Measurements from ENCODE around the gene LRMDA. TPM values are rescaled to one million over a fixed set of nuclear protein-coding genes. Genes with fewer than 3 reads are reported as not detected.

LRMDA gene
- total and polyA plus RNA-seq, 2 of the 13 experiments (the other 11 are each of a cell fraction or from before 2014, with no cell fraction given), result 13.4 to 22.0 TPM

DNA sequence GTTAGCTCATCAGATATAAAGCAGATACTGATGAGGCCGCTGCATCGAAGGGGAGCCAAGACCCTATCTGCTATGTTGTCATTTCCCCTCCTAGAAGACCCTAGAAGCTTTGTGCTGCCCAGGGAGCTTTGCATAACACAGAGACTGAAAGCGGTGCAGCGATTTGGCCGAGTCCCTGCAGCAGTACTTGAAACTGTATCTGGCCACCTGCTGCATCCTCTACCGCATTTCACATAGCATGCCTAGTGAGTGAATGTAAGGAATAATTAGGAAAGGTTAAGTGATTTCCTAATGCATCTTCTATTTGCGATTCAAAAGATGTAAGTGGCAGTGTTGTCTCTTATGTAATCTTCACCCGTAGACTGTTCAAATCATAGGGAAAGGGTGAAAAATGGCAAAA lies 106.7 kb downstream of the LRMDA start:
- no peak for ATAC-seq

More for the DNA sequence above, 106.7 kb downstream of the LRMDA start:
- no TSS peak for BruUV-seq (replicated peaks)
- POLR2A ChIA-PET, result interaction anchor here (0.8 kb wide), 1 partner anchor 17 kb away, joined by 3 read pairs; no protein-coding TSS in a partner anchor
- no peaks in the 10 kb centered on the region for H4K20me1 ChIP-seq (ENCODE audit: insufficient read depth, low read length)
- no peak overlapping the region for H3K4me3 ChIP-seq (replicated peaks in 1 of 3; ENCODE audit: insufficient read depth in 1 of 3, low read depth in 2 of 3, low read length in 3 of 3)
- CTCF ChIA-PET (ENCODE audit: low intra/inter-chr PET ratio, low total read pairs), result no interaction called here
- no peak overlapping the region for H3K9ac ChIP-seq (ENCODE audit: insufficient read depth, low read depth, low read length)
- H3K9me3 ChIP-seq (ENCODE audit: low read length), result no peaks in the 10 kb centered on the region
- DNase-seq (ENCODE audit: low spot score) (no peak), FAIRE-seq (no peak)
- H2AFZ ChIP-seq (ENCODE audit: low read length), result no peak overlapping the region
- peaks cover 0 to 4% of the 10 kb centered on the region in 2 experiments; a peak in 1 of 5 replicates for H3K36me3 ChIP-seq (replicated peaks in 1 of 2; ENCODE audit: control insufficient read depth in 1 of 2, insufficient read depth in 2 of 2, low read length in 2 of 2)
- no peaks in the 10 kb centered on the region for H3K79me2 ChIP-seq (ENCODE audit: insufficient read depth, low read length)
- no peaks in the 10 kb centered on the region for H3K27me3 ChIP-seq (ENCODE audit: control insufficient read depth in 1 of 2, insufficient read depth in 2 of 2, low read length in 2 of 2)
- in situ Hi-C loops (cut with HindIII; ENCODE audit: extremely low pct_ligation_motif_present, low pct_unique_long_range_greater_than_20kb) (no loop called here), intact Hi-C loops (cut with micrococcal nuclease; ENCODE audit: unreplicated experiment) (no loop called here)
- no peak overlapping the region for H3K4me2 ChIP-seq (ENCODE audit: low read depth, low read length)
- WGBS (ENCODE audit: low lambda C conversion rate), result 98% methylated on average over 6 of the region's 8 CpGs
- H3K4me1 ChIP-seq (ENCODE audit: insufficient read depth, low read length), result peaks cover 33% of the 10 kb centered on the region
- no peak for TF ChIP-seq AGO1 (IDR thresholded peaks at IDR 0.05; ENCODE audit: low read depth, low read length, poor library complexity, severe bottlenecking)
- TF ChIP-seq ZNF17 (CRISPR knock-in tag; IDR thresholded peaks at IDR 0.05), result no peak
- no peak for TF ChIP-seq CBX2 (IDR thresholded peaks at IDR 0.05; ENCODE audit: low read depth, low read length)
- TF ChIP-seq CBX2 (CRISPR knock-in tag; IDR thresholded peaks at IDR 0.05; ENCODE audit: low read depth), result no peak
- TF ChIP-seq GABPB1 (CRISPR knock-in tag; IDR thresholded peaks at IDR 0.05), result no peak
- TF ChIP-seq ZFAT (CRISPR knock-in tag; conservative IDR thresholded peaks at IDR 0.05), result no peak
- TF ChIP-seq, protein P1, sequence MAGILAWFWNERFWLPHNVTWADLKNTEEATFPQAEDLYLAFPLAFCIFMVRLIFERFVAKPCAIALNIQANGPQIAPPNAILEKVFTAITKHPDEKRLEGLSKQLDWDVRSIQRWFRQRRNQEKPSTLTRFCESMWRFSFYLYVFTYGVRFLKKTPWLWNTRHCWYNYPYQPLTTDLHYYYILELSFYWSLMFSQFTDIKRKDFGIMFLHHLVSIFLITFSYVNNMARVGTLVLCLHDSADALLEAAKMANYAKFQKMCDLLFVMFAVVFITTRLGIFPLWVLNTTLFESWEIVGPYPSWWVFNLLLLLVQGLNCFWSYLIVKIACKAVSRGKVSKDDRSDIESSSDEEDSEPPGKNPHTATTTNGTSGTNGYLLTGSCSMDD (CRISPR knock-in tag; IDR thresholded peaks at IDR 0.05), result no peak
- TF ChIP-seq ARNTL (CRISPR knock-in tag; IDR thresholded peaks at IDR 0.05), result no peak
- TF ChIP-seq RFX3 (CRISPR knock-in tag; IDR thresholded peaks at IDR 0.05), result no peak
- TF ChIP-seq, protein P2, sequence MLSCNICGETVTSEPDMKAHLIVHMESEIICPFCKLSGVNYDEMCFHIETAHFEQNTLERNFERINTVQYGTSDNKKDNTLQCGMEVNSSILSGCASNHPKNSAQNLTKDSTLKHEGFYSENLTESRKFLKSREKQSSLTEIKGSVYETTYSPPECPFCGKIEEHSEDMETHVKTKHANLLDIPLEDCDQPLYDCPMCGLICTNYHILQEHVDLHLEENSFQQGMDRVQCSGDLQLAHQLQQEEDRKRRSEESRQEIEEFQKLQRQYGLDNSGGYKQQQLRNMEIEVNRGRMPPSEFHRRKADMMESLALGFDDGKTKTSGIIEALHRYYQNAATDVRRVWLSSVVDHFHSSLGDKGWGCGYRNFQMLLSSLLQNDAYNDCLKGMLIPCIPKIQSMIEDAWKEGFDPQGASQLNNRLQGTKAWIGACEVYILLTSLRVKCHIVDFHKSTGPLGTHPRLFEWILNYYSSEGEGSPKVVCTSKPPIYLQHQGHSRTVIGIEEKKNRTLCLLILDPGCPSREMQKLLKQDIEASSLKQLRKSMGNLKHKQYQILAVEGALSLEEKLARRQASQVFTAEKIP (CRISPR knock-in tag; IDR thresholded peaks at IDR 0.05; ENCODE audit: borderline replicate concordance), result no peak
- no peak for TF ChIP-seq FOSL1 (CRISPR knock-in tag; IDR thresholded peaks at IDR 0.05; ENCODE audit: borderline replicate concordance)
- no peak for TF ChIP-seq RFXAP (CRISPR knock-in tag; IDR thresholded peaks at IDR 0.05; ENCODE audit: borderline replicate concordance)
- no peak for TF ChIP-seq ZBTB38 (CRISPR knock-in tag; IDR thresholded peaks at IDR 0.05)
- TF ChIP-seq RFXANK (CRISPR knock-in tag; IDR thresholded peaks at IDR 0.05), result no peak
- no peak for TF ChIP-seq DNMT3B (CRISPR knock-in tag; conservative IDR thresholded peaks at IDR 0.05)
- TF ChIP-seq ZNF878 (CRISPR knock-in tag; IDR thresholded peaks at IDR 0.05), result no peak
- TF ChIP-seq CREB1 (IDR thresholded peaks at IDR 0.05), result no peak
- no peak for TF ChIP-seq CREB1 (CRISPR knock-in tag; IDR thresholded peaks at IDR 0.05)
- no peak overlapping the region for H3K27ac ChIP-seq (ENCODE audit: extremely low read length, insufficient read depth, low read length)

Measured in HepG2 (cell line).